ENCODE data around the gene HS3ST5. TPM values are rescaled to one million over a fixed set of nuclear protein-coding genes. Genes with fewer than 3 reads are reported as not detected.

The HS3ST5 gene
- total and polyA plus RNA-seq, 2 experiments from 2014 or later, result 2.8 to 3.5 TPM

DNA sequence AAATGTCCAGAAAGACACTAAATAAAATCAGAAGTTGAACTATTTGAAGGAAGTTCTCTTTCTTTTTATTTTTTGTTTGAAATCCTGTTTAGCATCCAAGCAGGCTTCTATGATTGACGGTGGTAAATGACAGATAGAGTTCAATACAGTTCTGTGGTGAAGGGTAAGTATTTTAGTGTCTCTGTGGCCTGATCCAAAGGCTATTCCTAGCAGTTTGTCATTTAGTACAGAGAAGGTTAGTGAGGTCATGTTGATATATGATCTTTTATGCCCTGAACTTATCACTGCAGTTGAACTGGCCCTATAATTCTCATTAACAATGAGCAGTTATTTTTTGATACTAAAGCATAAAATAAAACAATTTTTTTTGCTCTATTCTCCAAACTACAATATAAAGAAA, 227.2 kb downstream of the HS3ST5 start (continued):
- TF ChIP-seq, protein P1, sequence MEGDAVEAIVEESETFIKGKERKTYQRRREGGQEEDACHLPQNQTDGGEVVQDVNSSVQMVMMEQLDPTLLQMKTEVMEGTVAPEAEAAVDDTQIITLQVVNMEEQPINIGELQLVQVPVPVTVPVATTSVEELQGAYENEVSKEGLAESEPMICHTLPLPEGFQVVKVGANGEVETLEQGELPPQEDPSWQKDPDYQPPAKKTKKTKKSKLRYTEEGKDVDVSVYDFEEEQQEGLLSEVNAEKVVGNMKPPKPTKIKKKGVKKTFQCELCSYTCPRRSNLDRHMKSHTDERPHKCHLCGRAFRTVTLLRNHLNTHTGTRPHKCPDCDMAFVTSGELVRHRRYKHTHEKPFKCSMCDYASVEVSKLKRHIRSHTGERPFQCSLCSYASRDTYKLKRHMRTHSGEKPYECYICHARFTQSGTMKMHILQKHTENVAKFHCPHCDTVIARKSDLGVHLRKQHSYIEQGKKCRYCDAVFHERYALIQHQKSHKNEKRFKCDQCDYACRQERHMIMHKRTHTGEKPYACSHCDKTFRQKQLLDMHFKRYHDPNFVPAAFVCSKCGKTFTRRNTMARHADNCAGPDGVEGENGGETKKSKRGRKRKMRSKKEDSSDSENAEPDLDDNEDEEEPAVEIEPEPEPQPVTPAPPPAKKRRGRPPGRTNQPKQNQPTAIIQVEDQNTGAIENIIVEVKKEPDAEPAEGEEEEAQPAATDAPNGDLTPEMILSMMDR (conservative IDR thresholded peaks at IDR 0.05; ENCODE audit: low read depth in 2 of 2), result no peak
- TF ChIP-seq CREB1 (CRISPR knock-in tag; IDR thresholded peaks at IDR 0.05; ENCODE audit: low read depth) (no peak), STAT1 (IDR thresholded peaks at IDR 0.05; ENCODE audit: unreplicated experiment) (no peak), EZH2 (IDR thresholded peaks at IDR 0.05; ENCODE audit: low read depth, unreplicated experiment) (no peak), NANOG (IDR thresholded peaks at IDR 0.05; ENCODE audit: borderline replicate concordance) (no peak), EZH2phosphoT487 (IDR thresholded peaks at IDR 0.05; ENCODE audit: unreplicated experiment) (no peak), ZNF331 (CRISPR knock-in tag; IDR thresholded peaks at IDR 0.05; ENCODE audit: low read depth) (no peak)
- TF ChIP-seq, protein P2, sequence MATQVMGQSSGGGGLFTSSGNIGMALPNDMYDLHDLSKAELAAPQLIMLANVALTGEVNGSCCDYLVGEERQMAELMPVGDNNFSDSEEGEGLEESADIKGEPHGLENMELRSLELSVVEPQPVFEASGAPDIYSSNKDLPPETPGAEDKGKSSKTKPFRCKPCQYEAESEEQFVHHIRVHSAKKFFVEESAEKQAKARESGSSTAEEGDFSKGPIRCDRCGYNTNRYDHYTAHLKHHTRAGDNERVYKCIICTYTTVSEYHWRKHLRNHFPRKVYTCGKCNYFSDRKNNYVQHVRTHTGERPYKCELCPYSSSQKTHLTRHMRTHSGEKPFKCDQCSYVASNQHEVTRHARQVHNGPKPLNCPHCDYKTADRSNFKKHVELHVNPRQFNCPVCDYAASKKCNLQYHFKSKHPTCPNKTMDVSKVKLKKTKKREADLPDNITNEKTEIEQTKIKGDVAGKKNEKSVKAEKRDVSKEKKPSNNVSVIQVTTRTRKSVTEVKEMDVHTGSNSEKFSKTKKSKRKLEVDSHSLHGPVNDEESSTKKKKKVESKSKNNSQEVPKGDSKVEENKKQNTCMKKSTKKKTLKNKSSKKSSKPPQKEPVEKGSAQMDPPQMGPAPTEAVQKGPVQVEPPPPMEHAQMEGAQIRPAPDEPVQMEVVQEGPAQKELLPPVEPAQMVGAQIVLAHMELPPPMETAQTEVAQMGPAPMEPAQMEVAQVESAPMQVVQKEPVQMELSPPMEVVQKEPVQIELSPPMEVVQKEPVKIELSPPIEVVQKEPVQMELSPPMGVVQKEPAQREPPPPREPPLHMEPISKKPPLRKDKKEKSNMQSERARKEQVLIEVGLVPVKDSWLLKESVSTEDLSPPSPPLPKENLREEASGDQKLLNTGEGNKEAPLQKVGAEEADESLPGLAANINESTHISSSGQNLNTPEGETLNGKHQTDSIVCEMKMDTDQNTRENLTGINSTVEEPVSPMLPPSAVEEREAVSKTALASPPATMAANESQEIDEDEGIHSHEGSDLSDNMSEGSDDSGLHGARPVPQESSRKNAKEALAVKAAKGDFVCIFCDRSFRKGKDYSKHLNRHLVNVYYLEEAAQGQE (IDR thresholded peaks at IDR 0.05; ENCODE audit: unreplicated experiment), result no peak

DNA sequence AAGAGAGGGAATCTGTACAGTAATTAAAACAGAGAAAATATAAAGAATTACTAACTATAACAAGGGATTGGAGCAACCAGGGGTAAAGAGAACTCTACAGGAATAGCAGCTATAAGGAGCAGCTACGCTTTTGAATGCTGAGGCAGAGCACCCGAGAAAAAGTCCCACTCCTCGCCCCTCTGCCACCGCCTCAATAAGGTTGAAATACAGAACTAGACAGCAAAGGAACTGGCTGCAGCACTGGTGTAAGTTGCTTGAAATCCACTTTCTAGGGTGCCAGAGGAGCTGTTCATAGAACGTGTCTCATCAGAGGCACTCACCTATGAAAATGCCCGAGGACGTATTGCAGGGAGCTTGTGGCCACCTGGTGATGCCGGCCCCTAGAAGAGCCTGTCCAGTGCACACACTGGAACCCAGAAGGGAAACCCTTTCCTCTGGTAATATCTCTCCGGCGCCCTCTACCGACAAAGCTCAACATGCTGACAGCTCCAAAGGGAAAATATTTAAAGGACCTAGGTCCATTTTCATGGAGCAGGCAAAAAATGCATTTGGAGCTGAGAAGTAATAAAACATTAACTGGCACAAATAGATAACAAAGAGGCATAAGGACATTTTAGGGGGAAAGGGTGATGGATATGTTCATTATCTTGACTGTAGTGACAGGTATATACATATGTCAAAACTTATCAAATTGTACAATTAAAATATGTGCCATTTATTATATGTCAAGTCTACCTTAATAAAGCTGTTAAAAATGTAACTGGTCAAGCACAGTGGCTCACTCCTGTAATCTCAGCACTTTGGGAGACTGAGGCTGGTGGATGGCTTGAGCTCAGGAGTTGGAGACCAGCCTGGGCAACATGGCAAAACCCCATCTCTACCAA, 234.5 kb downstream of the HS3ST5 start:
- DNase-seq (ENCODE audit: low spot score) (peak; percentile 96), ATAC-seq (peak; percentile 94)
- H3K27ac ChIP-seq (ENCODE audit: low read depth), result no peak overlapping the region
- Mint-ChIP-seq H3K4me1 (no peaks in the 10 kb centered on the region; the same call in 1 of the 3 replicates), H3K27ac (no peak overlapping the region), H3K4me3 (no peak overlapping the region), H3K36me3 (ENCODE audit: low read depth) (no peaks in the 10 kb centered on the region), H3K27me3 (ENCODE audit: insufficient read depth, low read depth, poor library complexity) (no peaks in the 10 kb centered on the region), H3K9me3 (no peaks in the 10 kb centered on the region)
- no peaks in the 10 kb centered on the region for H3F3A ChIP-seq (replicated peaks; ENCODE audit: low read depth)
- no peaks in the 10 kb centered on the region for H3K36me3 ChIP-seq (ENCODE audit: insufficient read depth)
- H3K9me2 ChIP-seq (ENCODE audit: insufficient read depth), result no peaks in the 10 kb centered on the region
- no peaks in the 10 kb centered on the region for H3K27me3 ChIP-seq (ENCODE audit: insufficient read depth)
- peaks cover 4% of the 10 kb centered on the region; the same call in 1 of the 2 replicates for H3K4me1 ChIP-seq (ENCODE audit: insufficient read depth)
- H3K79me2 ChIP-seq (replicated peaks; ENCODE audit: insufficient read depth), result no peaks in the 10 kb centered on the region
- H4K20me1 ChIP-seq (replicated peaks; ENCODE audit: insufficient read depth), result no peaks in the 10 kb centered on the region
- H2AFZ ChIP-seq, result no peak overlapping the region
- no peak overlapping the region for H3K4me3 ChIP-seq
- no peak overlapping the region for H3K4me2 ChIP-seq
- TF ChIP-seq, protein P3, sequence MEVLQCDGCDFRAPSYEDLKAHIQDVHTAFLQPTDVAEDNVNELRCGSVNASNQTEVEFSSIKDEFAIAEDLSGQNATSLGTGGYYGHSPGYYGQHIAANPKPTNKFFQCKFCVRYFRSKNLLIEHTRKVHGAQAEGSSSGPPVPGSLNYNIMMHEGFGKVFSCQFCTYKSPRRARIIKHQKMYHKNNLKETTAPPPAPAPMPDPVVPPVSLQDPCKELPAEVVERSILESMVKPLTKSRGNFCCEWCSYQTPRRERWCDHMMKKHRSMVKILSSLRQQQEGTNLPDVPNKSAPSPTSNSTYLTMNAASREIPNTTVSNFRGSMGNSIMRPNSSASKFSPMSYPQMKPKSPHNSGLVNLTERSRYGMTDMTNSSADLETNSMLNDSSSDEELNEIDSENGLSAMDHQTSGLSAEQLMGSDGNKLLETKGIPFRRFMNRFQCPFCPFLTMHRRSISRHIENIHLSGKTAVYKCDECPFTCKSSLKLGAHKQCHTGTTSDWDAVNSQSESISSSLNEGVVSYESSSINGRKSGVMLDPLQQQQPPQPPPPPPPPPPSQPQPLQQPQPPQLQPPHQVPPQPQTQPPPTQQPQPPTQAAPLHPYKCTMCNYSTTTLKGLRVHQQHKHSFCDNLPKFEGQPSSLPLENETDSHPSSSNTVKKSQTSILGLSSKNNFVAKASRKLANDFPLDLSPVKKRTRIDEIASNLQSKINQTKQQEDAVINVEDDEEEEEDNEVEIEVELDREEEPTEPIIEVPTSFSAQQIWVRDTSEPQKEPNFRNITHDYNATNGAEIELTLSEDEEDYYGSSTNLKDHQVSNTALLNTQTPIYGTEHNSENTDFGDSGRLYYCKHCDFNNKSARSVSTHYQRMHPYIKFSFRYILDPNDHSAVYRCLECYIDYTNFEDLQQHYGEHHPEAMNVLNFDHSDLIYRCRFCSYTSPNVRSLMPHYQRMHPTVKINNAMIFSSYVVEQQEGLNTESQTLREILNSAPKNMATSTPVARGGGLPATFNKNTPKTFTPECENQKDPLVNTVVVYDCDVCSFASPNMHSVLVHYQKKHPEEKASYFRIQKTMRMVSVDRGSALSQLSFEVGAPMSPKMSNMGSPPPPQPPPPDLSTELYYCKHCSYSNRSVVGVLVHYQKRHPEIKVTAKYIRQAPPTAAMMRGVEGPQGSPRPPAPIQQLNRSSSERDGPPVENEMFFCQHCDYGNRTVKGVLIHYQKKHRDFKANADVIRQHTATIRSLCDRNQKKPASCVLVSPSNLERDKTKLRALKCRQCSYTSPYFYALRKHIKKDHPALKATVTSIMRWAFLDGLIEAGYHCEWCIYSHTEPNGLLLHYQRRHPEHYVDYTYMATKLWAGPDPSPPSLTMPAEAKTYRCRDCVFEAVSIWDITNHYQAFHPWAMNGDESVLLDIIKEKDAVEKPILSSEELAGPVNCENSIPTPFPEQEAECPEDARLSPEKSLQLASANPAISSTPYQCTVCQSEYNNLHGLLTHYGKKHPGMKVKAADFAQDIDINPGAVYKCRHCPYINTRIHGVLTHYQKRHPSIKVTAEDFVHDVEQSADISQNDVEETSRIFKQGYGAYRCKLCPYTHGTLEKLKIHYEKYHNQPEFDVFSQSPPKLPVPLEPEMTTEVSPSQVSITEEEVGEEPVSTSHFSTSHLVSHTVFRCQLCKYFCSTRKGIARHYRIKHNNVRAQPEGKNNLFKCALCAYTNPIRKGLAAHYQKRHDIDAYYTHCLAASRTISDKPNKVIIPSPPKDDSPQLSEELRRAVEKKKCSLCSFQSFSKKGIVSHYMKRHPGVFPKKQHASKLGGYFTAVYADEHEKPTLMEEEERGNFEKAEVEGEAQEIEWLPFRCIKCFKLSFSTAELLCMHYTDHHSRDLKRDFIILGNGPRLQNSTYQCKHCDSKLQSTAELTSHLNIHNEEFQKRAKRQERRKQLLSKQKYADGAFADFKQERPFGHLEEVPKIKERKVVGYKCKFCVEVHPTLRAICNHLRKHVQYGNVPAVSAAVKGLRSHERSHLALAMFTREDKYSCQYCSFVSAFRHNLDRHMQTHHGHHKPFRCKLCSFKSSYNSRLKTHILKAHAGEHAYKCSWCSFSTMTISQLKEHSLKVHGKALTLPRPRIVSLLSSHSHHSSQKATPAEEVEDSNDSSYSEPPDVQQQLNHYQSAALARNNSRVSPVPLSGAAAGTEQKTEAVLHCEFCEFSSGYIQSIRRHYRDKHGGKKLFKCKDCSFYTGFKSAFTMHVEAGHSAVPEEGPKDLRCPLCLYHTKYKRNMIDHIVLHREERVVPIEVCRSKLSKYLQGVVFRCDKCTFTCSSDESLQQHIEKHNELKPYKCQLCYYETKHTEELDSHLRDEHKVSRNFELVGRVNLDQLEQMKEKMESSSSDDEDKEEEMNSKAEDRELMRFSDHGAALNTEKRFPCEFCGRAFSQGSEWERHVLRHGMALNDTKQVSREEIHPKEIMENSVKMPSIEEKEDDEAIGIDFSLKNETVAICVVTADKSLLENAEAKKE (CRISPR knock-in tag; IDR thresholded peaks at IDR 0.05), result no peak
- no peak for TF ChIP-seq JUNB (IDR thresholded peaks at IDR 0.05; ENCODE audit: unreplicated experiment)
- TF ChIP-seq, protein P1 (conservative IDR thresholded peaks at IDR 0.05; ENCODE audit: low read depth in 2 of 2), result peak; percentile 85 to 88

All from GM23338 (cell line).